NCI-H1930 (cell line): ENCODE results near the gene ANTXRL.
"Not testable (repeated sequence)": the region's sequence is repeated elsewhere in the genome, so short reads cannot be mapped to it uniquely, and the experiment has no call there.

Experiments used
- DNase-seq, 2 experiments: peaks; one replicate each; lab custom pipeline; 2025; lab: John Stamatoyannopoulos, UW

Gene ANTXRL

GRCh38 chr10:46286991-46287693 lies at the start of gene ANTXRL:
ANTXRL (plus strand) TSS chr10:46286997; CDS start chr10:46287263, 266 bp downstream.
- DNase-seq, result no peak

GRCh38 chr10:46237815-46238510 lies 48.8 kb upstream of the ANTXRL start:
- no peak for DNase-seq

GRCh38 chr10:46239247-46239646 lies 47.5 kb upstream of the ANTXRL start:
- DNase-seq, result no peak

GRCh38 chr10:46239993-46240683 lies 46.7 kb upstream of the ANTXRL start:
- DNase-seq, result no peak

GRCh38 chr10:46240684-46241565 lies 45.9 kb upstream of the ANTXRL start:
- no peak for DNase-seq

GRCh38 chr10:46245381-46245900 lies 41.4 kb upstream of the ANTXRL start:
- DNase-seq, result no peak

GRCh38 chr10:46246400-46247180 lies 40.2 kb upstream of the ANTXRL start:
- DNase-seq, result not testable (repeated sequence)

- DNase-seq, result no peak
These were observed 39.7 kb upstream of the ANTXRL start for GRCh38 chr10:46247181-46247475.

GRCh38 chr10:46247808-46248569 lies 38.8 kb upstream of the ANTXRL start:
- no peak for DNase-seq

- DNase-seq, result no peak
These were observed 38.1 kb upstream of the ANTXRL start for GRCh38 chr10:46248651-46249146.

GRCh38 chr10:46249617-46250344 lies 37.0 kb upstream of the ANTXRL start:
- DNase-seq, result not testable (repeated sequence)

GRCh38 chr10:46250481-46250880 lies 36.3 kb upstream of the ANTXRL start:
- no peak for DNase-seq

GRCh38 chr10:46250898-46251856 lies 35.6 kb upstream of the ANTXRL start:
- no peak for DNase-seq

GRCh38 chr10:46251857-46252847 lies 34.6 kb upstream of the ANTXRL start:
- no peak for DNase-seq

- no peak for DNase-seq
These were observed 33.5 kb upstream of the ANTXRL start for GRCh38 chr10:46253076-46254006.

- DNase-seq, result no peak
These were observed 32.8 kb upstream of the ANTXRL start for GRCh38 chr10:46254007-46254383.
